ENCODE measurements around the gene WHAMM.
"Not testable (repeated sequence)": the region's sequence is repeated elsewhere in the genome, so short reads cannot be mapped to it uniquely, and the experiment has no call there.

Gene WHAMM

DNA sequence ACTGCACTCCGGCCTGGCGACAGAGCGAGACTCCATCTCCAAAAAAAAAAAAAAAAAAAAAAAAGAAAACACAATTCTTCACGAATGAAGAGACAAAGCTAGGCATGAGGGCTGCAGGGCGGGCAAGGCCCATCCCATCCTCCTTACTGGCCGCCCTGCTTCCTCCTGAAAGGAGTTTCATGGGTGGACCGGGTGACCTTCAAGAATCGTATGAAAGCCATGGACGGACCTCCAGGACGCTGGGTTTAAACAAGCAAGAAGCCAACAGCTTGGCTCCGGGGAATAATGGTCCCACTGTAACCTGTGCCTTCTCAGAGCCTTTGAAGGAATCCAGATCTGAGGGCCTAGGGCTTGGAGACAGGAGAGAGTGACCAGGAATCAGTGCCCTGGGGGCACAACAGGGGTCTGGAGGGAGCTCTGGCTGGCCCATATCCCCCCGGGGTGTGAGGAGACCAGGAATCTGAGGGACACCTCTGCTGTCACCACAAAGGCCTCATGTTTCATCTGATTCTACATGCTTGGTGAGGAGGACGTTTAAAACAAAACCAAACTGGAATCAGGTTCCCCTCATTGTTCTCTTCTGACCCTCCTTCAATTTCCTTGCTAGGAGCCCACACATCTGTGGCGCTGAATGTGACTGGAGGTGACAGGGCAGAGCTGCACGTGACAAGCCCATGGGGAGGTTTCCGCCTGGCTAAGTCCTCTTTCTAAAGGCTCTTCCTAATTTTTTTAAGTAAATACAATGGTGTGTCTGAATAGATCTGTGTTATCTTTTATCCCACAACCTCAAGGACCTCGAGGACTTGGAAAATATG, 46.1 kb downstream of the WHAMM start:
- in situ Hi-C loops (cut with MboI; ENCODE audit: low sequenced_read_pairs) = no loop called here

DNA sequence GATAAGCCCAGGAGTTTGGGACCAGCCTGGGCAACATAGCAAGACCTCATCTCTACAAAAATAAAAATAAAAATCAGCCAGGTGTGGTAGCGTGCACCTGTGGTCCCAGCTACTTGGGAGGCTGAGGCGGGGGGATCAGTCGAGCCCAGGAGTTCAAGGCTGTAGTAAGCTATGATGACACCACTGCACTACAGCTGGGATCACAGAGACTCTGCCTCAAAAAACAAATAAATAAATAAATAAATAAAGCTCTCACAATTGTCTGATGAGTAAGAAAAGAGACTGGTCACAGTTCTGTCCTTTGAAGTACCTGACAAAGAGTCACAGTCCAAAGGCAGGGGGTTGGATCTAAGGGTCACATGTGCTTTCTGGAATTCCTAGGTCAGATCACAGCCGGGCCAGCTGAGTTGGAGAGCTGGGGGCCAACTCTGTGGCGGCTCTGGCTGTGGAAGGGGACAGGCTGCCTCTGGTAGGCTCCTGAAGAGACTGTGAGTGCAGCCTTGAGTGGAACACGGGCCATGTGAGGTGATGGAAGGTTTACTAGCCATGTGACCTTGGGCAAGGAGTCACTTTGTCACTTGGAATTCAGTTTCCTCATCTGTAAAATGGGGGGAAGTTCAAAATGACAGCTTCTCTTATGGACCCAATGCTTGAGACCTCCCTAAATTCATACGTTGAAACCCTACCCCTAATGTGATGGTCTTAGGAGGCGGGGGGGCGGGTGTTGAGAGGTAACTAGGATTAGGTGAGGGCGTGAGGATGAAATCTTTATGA, 47.2 kb downstream of the WHAMM start:
- in situ Hi-C loops (cut with MboI; ENCODE audit: low sequenced_read_pairs) = no loop called here

DNA sequence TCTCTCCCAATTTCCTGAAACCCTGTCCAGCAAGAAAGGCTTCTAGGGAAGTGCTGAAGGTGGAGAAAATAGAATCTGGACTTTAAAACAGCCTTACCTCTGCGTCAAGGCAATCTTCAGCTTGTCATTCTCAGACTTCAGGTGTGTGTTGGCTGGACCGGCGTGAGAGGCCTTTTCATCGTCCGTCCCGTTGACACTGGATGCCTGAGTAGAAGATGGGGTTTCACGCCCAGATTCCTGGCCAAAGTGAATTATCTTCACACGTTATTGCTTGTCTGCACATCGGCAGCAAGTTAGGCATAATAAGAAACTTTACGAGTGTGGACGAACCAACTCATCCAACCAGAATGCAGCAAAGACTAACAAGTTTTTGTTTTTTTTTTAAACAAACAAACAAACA, 49.5 kb downstream of the WHAMM start:
- in situ Hi-C loops (cut with MboI; ENCODE audit: low sequenced_read_pairs) = no loop called here

DNA sequence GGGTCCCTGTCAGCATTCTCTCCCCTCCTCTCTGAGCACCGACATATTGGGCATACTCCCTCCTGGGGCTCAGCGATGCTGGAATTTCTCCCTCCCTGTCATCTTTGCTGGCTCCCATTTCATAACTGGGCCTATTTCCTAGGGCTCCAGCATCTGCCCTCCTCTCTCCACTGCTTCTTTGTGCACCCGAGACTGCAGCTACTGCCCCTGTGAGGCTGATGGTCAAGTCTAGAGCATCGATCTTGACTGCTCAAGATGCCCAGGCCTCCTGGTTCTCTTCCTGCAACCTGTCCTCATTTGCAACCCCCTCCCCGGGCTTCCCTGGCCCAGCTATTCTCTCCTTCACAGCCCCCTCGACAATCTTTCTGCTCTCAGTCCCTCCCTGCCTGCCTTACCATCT, 53.5 kb downstream of the WHAMM start:
- in situ Hi-C loops (cut with MboI; ENCODE audit: low sequenced_read_pairs) = no loop called here

DNA sequence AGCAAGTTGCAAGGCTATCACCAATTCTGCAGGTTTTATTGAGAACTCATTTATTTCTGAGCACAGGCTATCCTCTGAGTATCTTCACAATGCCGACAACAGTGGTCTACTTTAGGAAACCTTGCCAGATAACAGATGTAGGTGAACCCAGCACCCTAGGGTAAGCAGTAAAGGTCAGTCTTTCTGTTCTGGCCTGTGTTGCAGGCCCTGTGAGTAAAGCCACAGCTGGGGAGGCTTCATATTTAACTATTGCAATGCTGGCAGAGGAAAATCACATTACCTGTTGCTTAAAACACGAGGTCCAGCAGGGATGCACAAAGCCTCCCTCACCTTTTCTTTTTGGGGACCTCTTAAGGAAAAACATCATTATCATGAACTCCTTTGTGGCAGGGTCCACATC, 55.5 kb downstream of the WHAMM start:
- in situ Hi-C loops (cut with MboI; ENCODE audit: low sequenced_read_pairs) = no loop called here

DNA sequence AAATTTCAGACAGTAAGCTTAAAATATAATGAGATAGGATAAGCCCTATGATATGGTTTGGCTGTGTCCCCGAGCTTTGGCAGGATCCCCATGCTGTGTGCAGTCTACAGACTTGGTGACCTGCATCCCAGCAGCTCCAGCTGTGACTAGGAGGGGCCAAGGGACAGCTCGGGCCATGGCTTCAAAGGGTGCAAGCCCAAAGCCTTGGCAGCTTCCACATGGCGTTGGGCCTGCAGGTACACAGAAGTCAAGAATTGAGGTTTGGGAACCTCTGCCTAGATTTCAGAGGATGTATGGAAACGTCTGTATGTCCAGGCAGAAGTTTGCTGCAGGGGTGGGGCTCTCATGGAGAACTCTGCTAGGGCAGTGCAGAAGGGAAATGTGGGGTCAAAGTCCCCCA, 56.2 kb downstream of the WHAMM start:
- in situ Hi-C loops (cut with MboI; ENCODE audit: low sequenced_read_pairs) = not testable (repeated sequence)

DNA sequence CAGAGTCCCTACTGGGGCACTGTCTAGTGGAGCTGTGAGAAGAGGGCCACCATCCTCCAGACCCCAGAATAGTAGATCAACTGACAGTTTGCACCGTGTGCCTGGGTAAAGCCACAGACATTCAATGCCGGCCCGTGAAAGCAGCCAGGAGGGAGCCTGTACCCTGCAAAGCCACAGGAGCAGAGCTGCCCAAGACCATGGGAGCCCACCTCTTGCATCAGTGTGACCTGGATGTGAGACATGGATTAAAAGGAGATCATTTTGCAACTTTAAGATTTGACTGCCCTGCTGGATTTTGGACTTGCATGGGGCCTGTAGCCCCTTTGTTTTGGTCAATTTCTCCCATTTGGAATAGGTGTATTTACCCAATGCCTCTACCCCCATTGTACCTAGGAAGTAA, 56.6 kb downstream of the WHAMM start:
- in situ Hi-C loops (cut with MboI; ENCODE audit: low sequenced_read_pairs) = not testable (repeated sequence)

DNA sequence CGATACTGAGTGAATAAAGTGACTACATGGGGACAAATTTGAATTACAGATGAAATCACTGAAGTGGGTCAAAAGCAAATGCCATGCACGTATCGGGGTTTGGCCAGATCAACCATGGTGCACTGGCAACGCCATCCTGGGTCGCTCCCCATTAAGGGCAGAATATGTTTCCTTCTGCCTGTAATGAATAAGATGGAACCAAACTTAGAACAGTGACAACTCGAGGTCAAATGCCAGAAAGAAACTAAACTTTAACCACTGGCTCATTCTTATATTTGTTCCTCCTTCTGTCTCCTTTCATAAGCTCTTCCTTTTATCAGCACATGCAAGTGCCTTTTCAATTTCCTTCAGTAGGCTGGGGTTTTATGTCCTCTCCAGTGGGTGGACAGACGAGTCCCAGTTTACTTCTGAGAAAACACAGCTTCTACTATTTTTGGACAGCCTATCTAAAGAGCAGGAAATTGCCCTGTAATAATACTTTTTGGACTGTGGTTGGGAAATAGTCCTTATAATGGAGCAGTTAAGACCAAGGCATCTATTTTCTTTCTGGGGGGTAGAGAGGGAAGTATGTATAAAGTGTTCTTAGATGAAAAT, 61.4 kb downstream of the WHAMM start:
- in situ Hi-C loops (cut with MboI; ENCODE audit: low sequenced_read_pairs) = no loop called here

DNA sequence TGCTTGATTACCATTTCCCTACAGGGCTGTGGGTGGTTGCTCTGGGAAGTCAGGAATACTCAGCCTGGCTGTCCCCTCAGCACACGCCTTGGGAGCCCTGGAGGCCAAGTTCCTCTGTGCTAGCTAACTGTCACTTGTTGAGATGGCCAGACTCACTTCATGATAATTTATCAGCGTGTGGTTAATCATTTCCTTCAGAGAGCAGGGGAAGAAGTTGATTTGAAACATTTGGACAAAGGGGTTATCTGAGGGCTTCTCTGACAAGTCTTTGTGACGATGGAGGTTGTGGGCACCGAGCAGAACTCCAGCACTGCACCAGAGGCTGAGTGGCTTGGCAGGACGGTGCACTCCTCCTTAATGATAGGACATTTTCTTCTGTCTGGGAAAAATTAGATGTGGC, 61.9 kb downstream of the WHAMM start:
- in situ Hi-C loops (cut with MboI; ENCODE audit: low sequenced_read_pairs) = no loop called here

GRCh38 chr15:82871832-82872484, 62.5 kb downstream of the WHAMM start:
- in situ Hi-C loops (cut with MboI; ENCODE audit: low sequenced_read_pairs) = no loop called here

GRCh38 chr15:82873000-82873680, 63.7 kb downstream of the WHAMM start:
- in situ Hi-C loops (cut with MboI; ENCODE audit: low sequenced_read_pairs) = no loop called here

DNA sequence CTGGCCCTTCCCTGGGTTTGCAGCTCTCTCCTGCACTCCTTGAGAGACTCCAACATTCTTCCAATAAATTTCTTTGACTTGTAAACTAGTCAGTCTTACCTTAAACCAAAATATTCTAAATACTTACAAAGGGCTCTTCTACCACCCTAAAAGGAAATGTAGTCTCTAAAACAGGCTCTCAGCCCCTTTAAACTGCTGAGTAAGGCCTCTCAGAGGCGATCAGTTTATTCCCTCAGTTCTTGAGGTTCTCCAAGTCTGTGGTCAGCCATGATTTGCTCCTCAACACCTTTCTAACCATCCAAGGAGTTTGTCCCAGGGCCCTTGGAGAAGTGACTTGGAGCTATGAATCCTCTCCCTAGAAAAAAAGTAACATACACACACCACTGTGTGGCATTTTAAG, 64.8 kb downstream of the WHAMM start:
- in situ Hi-C loops (cut with MboI; ENCODE audit: low sequenced_read_pairs) = no loop called here

- in situ Hi-C loops (cut with MboI; ENCODE audit: low sequenced_read_pairs) = no loop called here
These were observed 65.5 kb downstream of the WHAMM start for GRCh38 chr15:82874961-82875360.

DNA sequence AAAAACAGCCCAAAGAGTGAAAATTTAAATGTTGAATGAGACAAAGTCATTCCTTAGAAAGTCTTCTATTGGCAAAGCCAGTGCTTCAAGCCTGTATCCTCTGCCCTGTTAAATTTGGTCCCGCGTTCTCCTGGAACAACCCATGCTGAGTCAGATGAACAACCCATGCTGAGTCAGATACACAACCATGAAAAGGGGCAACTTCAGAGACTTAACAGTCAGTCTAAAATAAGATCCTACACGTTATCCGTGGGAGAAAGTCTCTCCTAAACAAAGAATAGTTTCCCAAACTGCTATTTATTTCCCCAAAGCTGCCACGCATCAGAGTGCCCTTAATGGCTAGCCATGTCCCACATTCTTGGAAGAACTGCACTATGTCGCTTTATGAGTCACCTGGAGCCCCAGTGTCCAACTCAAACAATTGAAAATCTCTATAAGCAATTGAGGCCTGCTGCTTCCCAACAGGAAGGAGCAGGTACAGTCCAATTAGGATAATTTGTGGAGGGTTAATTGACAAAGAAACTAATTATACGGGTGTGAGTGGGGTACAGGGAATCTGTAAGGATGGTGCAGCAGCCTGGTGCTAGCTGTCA, 66.1 kb downstream of the WHAMM start:
- in situ Hi-C loops (cut with MboI; ENCODE audit: low sequenced_read_pairs) = no loop called here

DNA sequence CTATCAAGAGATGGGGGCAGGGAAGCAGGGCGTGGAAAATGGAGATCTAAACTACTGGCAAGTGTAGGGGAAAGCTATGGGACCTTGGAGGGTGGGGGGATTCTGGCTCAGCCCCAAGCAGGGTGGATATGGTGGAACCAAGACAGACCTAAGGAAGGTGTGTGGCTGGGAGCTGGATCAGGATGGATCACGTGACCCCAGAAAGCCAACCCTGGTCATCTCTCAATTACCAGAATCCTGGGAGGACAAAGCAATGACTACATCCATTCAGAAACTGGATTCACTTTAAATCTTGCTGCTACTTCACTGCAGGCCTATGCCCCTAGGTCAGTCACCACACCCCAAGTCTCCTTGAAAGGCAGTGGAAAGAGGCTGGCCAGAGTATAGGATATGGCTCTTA, 68.4 kb downstream of the WHAMM start:
- in situ Hi-C loops (cut with MboI; ENCODE audit: low sequenced_read_pairs) = no loop called here

DNA sequence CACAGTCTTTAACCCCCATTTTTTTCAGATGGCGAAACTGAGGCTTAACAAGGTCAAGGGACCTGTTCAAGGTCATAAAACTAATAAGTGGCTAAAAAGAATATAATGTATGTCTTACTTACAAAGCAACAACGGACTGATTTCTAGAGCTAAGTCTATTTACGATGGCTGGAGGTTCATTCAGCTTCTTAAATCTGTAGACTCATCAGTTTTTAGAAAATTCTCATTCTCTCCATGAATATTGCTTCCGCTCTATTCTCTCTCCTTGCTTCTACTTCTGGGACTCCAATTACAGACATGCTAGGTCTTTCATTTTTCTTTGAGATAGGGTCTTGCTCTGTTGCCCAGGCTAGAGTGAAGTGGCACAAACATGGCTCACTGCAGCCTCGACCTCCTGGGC, 68.9 kb downstream of the WHAMM start:
- in situ Hi-C loops (cut with MboI; ENCODE audit: low sequenced_read_pairs) = no loop called here

GRCh38 chr15:82880704-82881103, 71.3 kb downstream of the WHAMM start:
- in situ Hi-C loops (cut with MboI; ENCODE audit: low sequenced_read_pairs) = no loop called here

- in situ Hi-C loops (cut with MboI; ENCODE audit: low sequenced_read_pairs) = no loop called here
These were observed 72.3 kb downstream of the WHAMM start for GRCh38 chr15:82881747-82882146.

DNA sequence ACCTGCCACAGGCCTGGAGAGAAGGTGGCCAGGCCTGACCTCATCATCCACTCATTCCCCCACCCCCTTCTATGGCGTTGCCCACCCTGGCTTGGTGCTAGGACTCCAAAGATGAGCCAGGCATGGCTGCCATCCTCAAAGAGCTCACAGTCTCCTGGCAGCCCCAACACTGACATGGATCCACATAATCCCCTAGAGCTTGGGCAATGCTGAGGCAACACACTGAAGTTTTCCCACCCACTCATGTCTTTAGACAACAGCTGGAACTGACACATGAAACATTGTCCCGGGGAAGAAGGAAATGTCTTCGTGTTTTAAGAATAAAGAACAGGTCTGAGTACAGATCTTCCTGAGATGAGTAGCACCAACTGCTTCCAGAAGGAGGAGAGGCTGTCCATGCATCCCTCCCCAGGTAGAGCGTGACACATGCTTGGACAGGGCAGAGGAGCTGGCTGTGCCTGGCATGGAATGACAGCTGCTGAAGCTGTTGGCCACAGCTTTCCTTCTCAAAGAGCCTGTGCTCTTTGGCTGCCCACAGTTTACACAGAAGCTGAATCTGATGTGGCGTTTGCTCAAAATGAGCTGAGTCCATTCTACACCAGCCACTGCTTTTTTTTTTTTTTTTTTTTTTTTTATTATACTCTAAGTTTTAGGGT, 73.0 kb downstream of the WHAMM start:
- in situ Hi-C loops (cut with MboI; ENCODE audit: low sequenced_read_pairs) = no loop called here

Data from HL-60/S4 treated with phorbol 12-myristate 13-acetate at 8.2 ng/mL for 4 days and 3 days (cell line).